Liver (tissue), 9 donors: Measurements from ENCODE around the gene KDM2A. TPM values are rescaled to one million over a fixed set of nuclear protein-coding genes. Genes with fewer than 3 reads are reported as not detected.

ENCODE experiments used
- DNase-seq: peaks from one replicate; pipeline ENCODE4 v3.0.0-alpha.2; 2017; ENCODE audit warnings: low spot score
- H3K27ac ChIP-seq, 2 donors: one replicate each; pipeline ENCODE4 v1.7.0; 2013; ENCODE audit warnings: inconsistent platforms in 2 of 2, low read length in 2 of 2, control low read depth in 1 of 2, low read depth in 1 of 2, mild to moderate bottlenecking in 1 of 2
- H3K27me3 ChIP-seq, 4 donors: one replicate each; pipeline versions ENCODE4 v1.6.1 to v1.7.0; 2013; ENCODE audit warnings: low read length in 3 of 4, inconsistent platforms in 1 of 4, mild to moderate bottlenecking in 1 of 4, moderate library complexity in 1 of 4; ENCODE audit not compliant: control insufficient read depth in 4 of 4, insufficient read depth in 4 of 4
- H3K36me3 ChIP-seq, 4 donors: one replicate each; pipeline versions ENCODE4 v1.6.1 to v1.7.0; 2013; ENCODE audit warnings: low read length in 3 of 4, mild to moderate bottlenecking in 3 of 4, low read depth in 1 of 4, moderate library complexity in 1 of 4; ENCODE audit not compliant: control insufficient read depth in 4 of 4, insufficient read depth in 3 of 4
- H3K4me1 ChIP-seq, 4 donors: one replicate each; pipeline versions ENCODE4 v1.6.1 to v1.7.0; 2013; ENCODE audit warnings: low read length in 3 of 4, mild to moderate bottlenecking in 3 of 4, moderate library complexity in 1 of 4; ENCODE audit not compliant: control insufficient read depth in 4 of 4, insufficient read depth in 4 of 4
- H3K4me3 ChIP-seq, 3 donors: one replicate each; pipeline versions ENCODE4 v1.6.1 to v1.7.0; 2013; ENCODE audit warnings: low read length in 3 of 3, control low read depth in 1 of 3, low read depth in 1 of 3, mild to moderate bottlenecking in 1 of 3
- H3K9ac ChIP-seq, 2 donors: one replicate each; pipeline ENCODE4 v1.7.0; 2013; ENCODE audit warnings: low read length in 2 of 2, mild to moderate bottlenecking in 2 of 2, moderate library complexity in 2 of 2, control low read depth in 1 of 2, low read depth in 1 of 2
- H3K9me3 ChIP-seq, 4 donors: one replicate each; pipeline versions ENCODE4 v1.6.1 to v1.7.0; 2013; ENCODE audit warnings: low read length in 3 of 4; ENCODE audit not compliant: control insufficient read depth in 4 of 4
- ATF3 ChIP-seq: IDR thresholded peaks from 2 replicates; pipeline ENCODE4 v1.6.1; 2016; ENCODE audit warnings: antibody characterized with exemption
- EGR1 ChIP-seq, 2 donors: IDR thresholded peaks; 2 replicates each; pipeline ENCODE4 v1.6.1; 2016 to 2018; ENCODE audit warnings: antibody characterized with exemption in 2 of 2, low read depth in 2 of 2
- FOXA1 ChIP-seq: IDR thresholded peaks from 2 replicates; pipeline ENCODE4 v1.6.1; 2016; ENCODE audit warnings: antibody characterized with exemption
- FOXA2 ChIP-seq: IDR thresholded peaks from 2 replicates; pipeline ENCODE4 v1.6.1; 2016; ENCODE audit warnings: antibody characterized with exemption
- GABPA ChIP-seq, 2 donors: IDR thresholded peaks in 1 of 2; conservative IDR thresholded peaks in 1 of 2; 2 replicates each; pipeline ENCODE4 v1.6.1; 2016; ENCODE audit warnings: antibody characterized with exemption in 2 of 2, mild to moderate bottlenecking in 1 of 2, moderate library complexity in 1 of 2
- HNF4A ChIP-seq, 2 donors: conservative IDR thresholded peaks; 2 replicates each; pipeline ENCODE4 v1.6.1; 2016; ENCODE audit warnings: antibody characterized with exemption in 2 of 2, mild to moderate bottlenecking in 2 of 2
- HNF4G ChIP-seq: IDR thresholded peaks from 2 replicates; pipeline ENCODE4 v1.6.1; 2016; ENCODE audit warnings: antibody characterized with exemption
- MAX ChIP-seq: IDR thresholded peaks from 2 replicates; pipeline ENCODE4 v1.6.1; 2016; ENCODE audit warnings: antibody characterized with exemption
- NR2F2 ChIP-seq: IDR thresholded peaks from 2 replicates; pipeline ENCODE4 v1.6.1; 2016; ENCODE audit warnings: antibody characterized with exemption
- REST ChIP-seq: IDR thresholded peaks from 2 replicates; pipeline ENCODE4 v1.6.1; 2016; ENCODE audit warnings: antibody characterized with exemption, mild to moderate bottlenecking
- RXRA ChIP-seq, 2 donors: IDR thresholded peaks; 2 replicates each; pipeline ENCODE4 v1.6.1; 2017 to 2018; ENCODE audit warnings: antibody characterized with exemption in 2 of 2, mild to moderate bottlenecking in 1 of 2
- SP1 ChIP-seq: IDR thresholded peaks from 2 replicates; pipeline ENCODE4 v1.6.1; 2018; ENCODE audit warnings: antibody characterized with exemption, mild to moderate bottlenecking
- YY1 ChIP-seq: IDR thresholded peaks from 2 replicates; pipeline ENCODE4 v1.6.1; 2016; ENCODE audit warnings: antibody characterized with exemption, mild to moderate bottlenecking
- WGBS: extraction: QIAGEN DNeasy Blood & Tissue Kit; methylation state at CpG from one replicate; pipeline ENCODE4 v1.1.7; 2013; 5-methylcytosine and 5-hydroxymethylcytosine counted together
- polyA plus RNA-seq, 2 donors: library from polyadenylated mRNA; stranded (reverse) in 1 of 2; unstranded in 1 of 2; fragments of 200-250 nt in 1 of 2; fragments of >200 nt in 1 of 2; fragmentation: Nextera tagmentation in 1 of 2; extraction: Ambion mirVana in 1 of 2; gene quantifications; one replicate each; pipeline versions ENCODE4 v1.2.1 to v1.2.3, GENCODE V29; 2013 to 2015
- total RNA-seq, 2 donors: library from RNA; depleted of rRNA; stranded (reverse); fragments of >200 nt; gene quantifications; one replicate each; pipeline ENCODE4 v1.2.3, GENCODE V29; 2014
- donor health status: healthy.
- donor health status: healthy.
- donor health status: healthy.
- donor health status: healthy.
- donor health status: healthy.

The KDM2A gene
- total and polyA plus RNA-seq, 4 donors, result 8.3 to 44.9 (median 22.4) TPM

GRCh38 chr11:67237574-67237973 lies 118.5 kb downstream of the KDM2A start:
- no peak overlapping the region for H3K4me3 ChIP-seq
- no peaks in the 10 kb centered on the region for H3K27me3 ChIP-seq
- TF ChIP-seq ATF3 (no peak), REST (no peak)
- no peaks in the 10 kb centered on the region for H3K9me3 ChIP-seq
- 98% methylated on average over 1 of the region's 1 CpG for WGBS
- peaks cover 0 to 37% (median 28%) of the 10 kb centered on the region in 4 donors for H3K4me1 ChIP-seq
- DNase-seq, result no peak
- H3K27ac ChIP-seq, result no peak overlapping the region
- H3K9ac ChIP-seq, result no peak overlapping the region
- H3K36me3 ChIP-seq, result peaks cover 0 to 3% (median 0%) of the 10 kb centered on the region in 4 donors

GRCh38 chr11:67238894-67239782 lies 120.1 kb downstream of the KDM2A start:
- peak overlapping the region; percentile 17 to 93 for H3K27ac ChIP-seq
- H3K36me3 ChIP-seq, result peaks cover 0 to 10% (median 5%) of the 10 kb centered on the region in 4 donors
- peaks cover 0 to 50% (median 35%) of the 10 kb centered on the region in 4 donors for H3K4me1 ChIP-seq
- no peaks in the 10 kb centered on the region for H3K9me3 ChIP-seq
- WGBS, result 29% methylated on average over 10 of the region's 10 CpGs
- H3K9ac ChIP-seq, result no peak overlapping the region
- DNase-seq, result no peak
- no peak overlapping the region for H3K4me3 ChIP-seq
- no peaks in the 10 kb centered on the region for H3K27me3 ChIP-seq
- TF ChIP-seq HNF4G (no peak), FOXA1 (no peak), YY1 (no peak), SP1 (no peak), NR2F2 (no peak), FOXA2 (no peak), GABPA (IDR thresholded peaks at IDR 0.05 in 1 of 2, conservative IDR thresholded peaks at IDR 0.05 in 1 of 2) (no peak), EGR1 (IDR thresholded peaks at IDR 0.05; ENCODE audit: low read depth in 2 of 2) (no peak), RXRA (IDR thresholded peaks at IDR 0.05) (no peak), REST (no peak), MAX (no peak), HNF4A (conservative IDR thresholded peaks at IDR 0.05) (no peak)
